ENCODE measurements around the gene ZNF30. TPM values are rescaled to one million over a fixed set of nuclear protein-coding genes. Genes with fewer than 3 reads are reported as not detected.

ZNF30 gene
- total RNA-seq, 4 donors from 2014 or later = 1.4 to 2.2 TPM; not detected in 2

DNA sequence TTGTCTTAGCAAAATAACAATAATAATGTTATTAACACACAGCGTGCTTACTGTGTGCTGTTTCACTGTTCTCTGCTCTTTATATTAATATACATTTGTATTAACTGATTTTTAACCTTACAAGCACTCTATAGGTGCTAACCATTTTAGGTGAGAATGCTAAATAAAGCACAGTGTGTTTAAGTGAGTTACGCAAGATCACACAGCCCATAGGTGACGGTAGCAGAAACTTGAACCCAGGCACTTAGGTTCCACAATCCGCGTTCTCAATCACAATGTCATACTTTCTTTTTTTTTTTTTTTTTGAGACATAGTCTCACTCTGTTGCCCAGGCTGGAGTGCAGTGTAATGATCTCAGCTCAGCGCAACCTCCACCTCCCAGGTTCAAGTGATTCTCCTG is 5.8 kb downstream of the ZNF30 start:
- peaks cover 0 to 19% (median 5%) of the 10 kb centered on the region in 4 donors for H3K36me3 ChIP-seq
- WGBS, 2 donors (ENCODE audit: low coverage in 1 of 2) = 97 to 99% methylated on average over 6 of the region's 6 CpGs

DNA sequence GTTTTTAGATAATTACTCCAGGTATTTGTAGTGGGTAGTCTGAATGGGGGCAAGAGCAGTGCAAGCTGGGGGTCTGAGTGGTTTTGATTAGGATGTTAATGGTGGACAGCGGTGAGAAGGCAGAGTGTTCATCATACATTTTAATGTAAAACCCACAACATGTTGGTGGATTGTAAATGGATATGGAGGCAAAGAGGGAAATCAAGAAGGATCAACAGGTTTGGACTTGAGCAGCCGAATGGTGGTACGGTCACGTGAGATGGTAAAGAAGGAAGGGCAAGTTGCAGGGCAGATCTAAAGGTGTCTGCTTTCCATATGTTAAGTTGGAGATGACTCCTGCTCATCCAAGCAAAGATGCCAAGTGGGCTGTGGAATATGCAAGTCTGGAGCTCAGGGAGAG is 9.5 kb downstream of the ZNF30 start:
- intact Hi-C loops (cut with DNase I; ENCODE audit: low total_unique reads) (no loop called here), in situ Hi-C loops (cut with MboI; ENCODE audit: low pct_ligation_motif_present in 1 of 4, low pct_unique_long_range_greater_than_20kb in 1 of 4, low sequenced_read_pairs in 3 of 4) (no loop called here)
- no peak for DNase-seq
- Histone ChIP-seq H3K4me3 (no peak overlapping the region), H3K27me3 (no peaks in the 10 kb centered on the region), H3K4me1 (no peaks in the 10 kb centered on the region), H3K9me3 (no peaks in the 10 kb centered on the region), H3K27ac (no peak overlapping the region), H3K36me3 (peaks cover 0 to 19% (median 6%) of the 10 kb centered on the region in 4 donors)
- 96 to 100% methylated on average over 1 to 4 of the region's 4 CpGs for WGBS, 2 donors (ENCODE audit: low coverage in 1 of 2)
- no peak for TF ChIP-seq POLR2AphosphoS5 (IDR thresholded peaks at IDR 0.05)
- TF ChIP-seq, protein P1, sequence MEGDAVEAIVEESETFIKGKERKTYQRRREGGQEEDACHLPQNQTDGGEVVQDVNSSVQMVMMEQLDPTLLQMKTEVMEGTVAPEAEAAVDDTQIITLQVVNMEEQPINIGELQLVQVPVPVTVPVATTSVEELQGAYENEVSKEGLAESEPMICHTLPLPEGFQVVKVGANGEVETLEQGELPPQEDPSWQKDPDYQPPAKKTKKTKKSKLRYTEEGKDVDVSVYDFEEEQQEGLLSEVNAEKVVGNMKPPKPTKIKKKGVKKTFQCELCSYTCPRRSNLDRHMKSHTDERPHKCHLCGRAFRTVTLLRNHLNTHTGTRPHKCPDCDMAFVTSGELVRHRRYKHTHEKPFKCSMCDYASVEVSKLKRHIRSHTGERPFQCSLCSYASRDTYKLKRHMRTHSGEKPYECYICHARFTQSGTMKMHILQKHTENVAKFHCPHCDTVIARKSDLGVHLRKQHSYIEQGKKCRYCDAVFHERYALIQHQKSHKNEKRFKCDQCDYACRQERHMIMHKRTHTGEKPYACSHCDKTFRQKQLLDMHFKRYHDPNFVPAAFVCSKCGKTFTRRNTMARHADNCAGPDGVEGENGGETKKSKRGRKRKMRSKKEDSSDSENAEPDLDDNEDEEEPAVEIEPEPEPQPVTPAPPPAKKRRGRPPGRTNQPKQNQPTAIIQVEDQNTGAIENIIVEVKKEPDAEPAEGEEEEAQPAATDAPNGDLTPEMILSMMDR (IDR thresholded peaks at IDR 0.05) = no peak
- TF ChIP-seq POLR2A (IDR thresholded peaks at IDR 0.05) = no peak
- no peak for TF ChIP-seq EP300 (IDR thresholded peaks at IDR 0.05; ENCODE audit: low read depth)

More for the DNA sequence above, 5.8 kb downstream of the ZNF30 start:
- H3K9me3 ChIP-seq = no peaks in the 10 kb centered on the region
- DNase-seq = no peak
- no peaks in the 10 kb centered on the region for H3K27me3 ChIP-seq
- no peak overlapping the region for H3K4me3 ChIP-seq
- in situ Hi-C loops (cut with MboI; ENCODE audit: low pct_ligation_motif_present in 1 of 4, low pct_unique_long_range_greater_than_20kb in 1 of 4, low sequenced_read_pairs in 3 of 4) = no loop called here
- TF ChIP-seq EP300 (IDR thresholded peaks at IDR 0.05; ENCODE audit: low read depth) (no peak), POLR2AphosphoS5 (IDR thresholded peaks at IDR 0.05) (no peak), POLR2A (IDR thresholded peaks at IDR 0.05) (no peak)
- TF ChIP-seq, protein P1 (IDR thresholded peaks at IDR 0.05) = no peak
- peaks cover 4 to 10% (median 6%) of the 10 kb centered on the region in 4 donors for H3K4me1 ChIP-seq
- H3K27ac ChIP-seq = no peak overlapping the region
- intact Hi-C loops (cut with DNase I; ENCODE audit: low total_unique reads) = no loop called here

DNA sequence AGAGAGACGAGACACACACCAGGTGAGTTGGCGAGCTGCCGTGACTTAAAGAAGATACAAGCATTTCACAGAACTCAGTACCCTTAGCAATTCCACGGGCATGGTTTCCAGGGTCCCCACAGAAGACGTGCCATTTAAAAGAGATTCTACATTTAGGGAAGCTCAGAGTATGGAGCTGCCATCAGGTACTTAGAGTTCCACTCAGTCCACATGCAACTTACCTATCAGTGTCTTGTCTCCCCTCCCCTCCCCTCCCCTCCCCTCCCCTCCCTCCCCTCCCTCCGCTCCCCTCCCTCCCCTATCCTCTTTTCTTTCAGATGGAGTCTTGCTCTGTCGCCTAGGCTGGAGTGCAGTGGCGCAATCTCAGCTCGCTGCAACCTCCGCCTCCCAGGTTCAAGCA is 12.2 kb downstream of the ZNF30 start:
- no peak overlapping the region for H3K4me3 ChIP-seq
- H3K36me3 ChIP-seq = peaks cover 0 to 32% (median 9%) of the 10 kb centered on the region in 4 donors
- WGBS, 2 donors (ENCODE audit: low coverage in 1 of 2) = 93 to 98% methylated on average over 3 to 10 of the region's 10 CpGs
- TF ChIP-seq POLR2AphosphoS5 (IDR thresholded peaks at IDR 0.05) (no peak), POLR2A (IDR thresholded peaks at IDR 0.05) (no peak), EP300 (IDR thresholded peaks at IDR 0.05; ENCODE audit: low read depth) (no peak)
- TF ChIP-seq, protein P1 (IDR thresholded peaks at IDR 0.05) = no peak
- in situ Hi-C loops (cut with MboI; ENCODE audit: low pct_ligation_motif_present in 1 of 4, low pct_unique_long_range_greater_than_20kb in 1 of 4, low sequenced_read_pairs in 3 of 4) (no loop called here), intact Hi-C loops (cut with DNase I; ENCODE audit: low total_unique reads) (no loop called here)
- peaks cover 11 to 14% of the 10 kb centered on the region in 2 donors for H3K9me3 ChIP-seq
- H3K4me1 ChIP-seq = no peaks in the 10 kb centered on the region
- H3K27ac ChIP-seq = no peak overlapping the region
- no peaks in the 10 kb centered on the region for H3K27me3 ChIP-seq
- DNase-seq = no peak

DNA sequence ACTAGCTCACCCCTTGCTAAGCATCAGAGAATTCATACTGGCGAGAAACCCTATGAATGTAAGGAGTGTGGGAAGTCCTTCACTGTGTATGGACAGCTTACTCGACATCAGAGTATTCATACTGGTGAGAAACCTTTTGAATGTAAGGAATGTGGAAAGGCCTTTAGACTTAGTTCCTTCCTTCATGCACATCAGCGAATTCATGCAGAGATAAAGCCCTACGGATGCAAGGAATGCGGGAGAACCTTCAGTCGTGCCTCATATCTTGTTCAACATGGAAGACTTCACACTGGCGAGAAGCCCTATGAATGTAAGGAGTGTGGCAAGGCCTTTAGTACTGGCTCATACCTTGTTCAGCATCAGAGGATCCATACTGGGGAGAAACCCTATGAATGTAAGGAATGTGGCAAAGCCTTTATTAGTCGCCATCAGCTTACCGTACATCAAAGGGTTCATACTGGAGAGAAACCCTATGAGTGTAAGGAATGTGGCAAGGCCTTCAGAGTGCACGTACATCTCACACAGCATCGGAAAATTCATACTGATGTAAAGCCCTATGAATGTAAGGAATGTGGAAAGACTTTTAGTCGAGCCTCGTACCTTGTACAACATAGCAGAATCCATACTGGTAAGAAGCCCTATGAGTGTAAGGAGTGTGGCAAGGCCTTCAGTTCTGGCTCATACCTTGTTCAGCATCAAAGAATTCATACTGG is 17.3 kb downstream of the ZNF30 start:
- Histone ChIP-seq H3K4me1 (no peaks in the 10 kb centered on the region), H3K36me3 (peaks cover 0 to 29% (median 6%) of the 10 kb centered on the region in 4 donors), H3K27ac (no peak overlapping the region), H3K27me3 (no peaks in the 10 kb centered on the region), H3K4me3 (no peak overlapping the region), H3K9me3 (peaks cover 29 to 37% of the 10 kb centered on the region in 2 donors)
- WGBS, 2 donors (ENCODE audit: low coverage in 1 of 2) = 92 to 94% methylated on average over 11 to 13 of the region's 13 CpGs
- DNase-seq = no peak
- in situ Hi-C loops (cut with MboI; ENCODE audit: low pct_ligation_motif_present in 1 of 4, low pct_unique_long_range_greater_than_20kb in 1 of 4, low sequenced_read_pairs in 3 of 4) (no loop called here), intact Hi-C loops (cut with DNase I; ENCODE audit: low total_unique reads) (no loop called here)
- TF ChIP-seq POLR2A (IDR thresholded peaks at IDR 0.05) = no peak
- TF ChIP-seq EP300 (IDR thresholded peaks at IDR 0.05; ENCODE audit: low read depth) = no peak
- no peak for TF ChIP-seq POLR2AphosphoS5 (IDR thresholded peaks at IDR 0.05)
- TF ChIP-seq, protein P1 (IDR thresholded peaks at IDR 0.05) = no peak

Measured in transverse colon (tissue), 4 donors.